ENCODE measurements around the gene MBD6. TPM values are rescaled to one million over a fixed set of nuclear protein-coding genes. Genes with fewer than 3 reads are reported as not detected.

The MBD6 gene
- total and polyA plus RNA-seq, 2 of the 13 experiments (the other 11 are each of a cell fraction or from before 2014, with no cell fraction given), result 4.1 to 5.9 TPM

GRCh38 chr12:57546438-57547287, 24.0 kb downstream of the MBD6 start, which contains the start of gene DCTN2 (continued):
- no peak for TF ChIP-seq ZNF180 (CRISPR knock-in tag; IDR thresholded peaks at IDR 0.05; ENCODE audit: borderline replicate concordance, low read depth)
- no peak; the same call in 1 of the 2 replicates for TF ChIP-seq TBX2 (CRISPR knock-in tag; IDR thresholded peaks at IDR 0.05; ENCODE audit: borderline replicate concordance)
- no peak; the same call in 1 of the 2 replicates for TF ChIP-seq RXRA (CRISPR knock-in tag; IDR thresholded peaks at IDR 0.05)
- peak; percentile 70 for TF ChIP-seq ELF1 (CRISPR knock-in tag; IDR thresholded peaks at IDR 0.05)
- TF ChIP-seq SRSF9 (IDR thresholded peaks at IDR 0.05; ENCODE audit: borderline replicate concordance, insufficient read depth, low read depth, low read length, poor library complexity, severe bottlenecking), result no peak
- TF ChIP-seq ZNF275 (CRISPR knock-in tag; IDR thresholded peaks at IDR 0.05; ENCODE audit: borderline replicate concordance), result no peak
- TF ChIP-seq GFI1 (CRISPR knock-in tag; IDR thresholded peaks at IDR 0.05; ENCODE audit: borderline replicate concordance), result no peak
- TF ChIP-seq JARID2 (CRISPR knock-in tag; IDR thresholded peaks at IDR 0.05; ENCODE audit: insufficient replicate concordance), result no peak
- TF ChIP-seq ZBTB40 (IDR thresholded peaks at IDR 0.05), result no peak
- no peak for TF ChIP-seq ZBTB40 (CRISPR knock-in tag; IDR thresholded peaks at IDR 0.05)
- no peak for TF ChIP-seq AHR (CRISPR knock-in tag; IDR thresholded peaks at IDR 0.05)
- no peak for TF ChIP-seq TEAD2 (CRISPR knock-in tag; IDR thresholded peaks at IDR 0.05)
- no peak for TF ChIP-seq MAZ (IDR thresholded peaks at IDR 0.05; ENCODE audit: borderline replicate concordance, low read depth, low read length)
- no peak for TF ChIP-seq MAZ (CRISPR knock-in tag; IDR thresholded peaks at IDR 0.05; ENCODE audit: low read depth)
- no peak; the same call in 1 of the 2 replicates for TF ChIP-seq KLF6 (CRISPR knock-in tag; IDR thresholded peaks at IDR 0.05)
- TF ChIP-seq ZFAT (CRISPR knock-in tag; conservative IDR thresholded peaks at IDR 0.05), result no peak
- no peak for TF ChIP-seq ZNF703 (CRISPR knock-in tag; IDR thresholded peaks at IDR 0.05; ENCODE audit: borderline replicate concordance)
- TF ChIP-seq HOXA9 (CRISPR knock-in tag; IDR thresholded peaks at IDR 0.05; ENCODE audit: borderline replicate concordance), result no peak
- no peak for TF ChIP-seq ZNF839 (CRISPR knock-in tag; IDR thresholded peaks at IDR 0.05; ENCODE audit: borderline replicate concordance)

Data from HepG2 (cell line).